ENCODE measurements around the gene TPCN1. TPM values are rescaled to one million over a fixed set of nuclear protein-coding genes. Genes with fewer than 3 reads are reported as not detected.
A peak's percentile ranks its signal among the peaks of the same experiment; 100 is the strongest.

TPCN1 gene
- total RNA-seq, 4 donors from 2014 or later: 15.5 to 48.8 (median 34.5) TPM

DNA sequence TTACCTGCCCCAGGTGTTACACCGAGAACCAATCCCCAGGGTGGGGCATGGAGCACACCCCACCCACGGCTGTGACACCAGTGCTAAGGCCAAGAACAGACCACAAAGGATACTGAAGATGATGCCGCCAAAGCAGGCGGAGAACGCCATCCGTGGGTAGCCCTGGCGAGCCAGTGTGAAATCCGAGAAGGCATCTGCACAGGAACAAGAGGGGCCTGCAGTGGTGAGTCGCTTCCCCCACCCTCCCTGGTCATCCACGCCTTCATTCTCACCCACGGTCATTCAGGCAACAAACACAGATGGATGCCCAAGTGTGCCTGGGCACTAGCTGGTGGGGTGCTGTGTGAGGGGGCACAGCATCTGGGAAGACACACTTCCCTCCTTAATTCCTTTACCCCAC lies 85.1 kb downstream of the TPCN1 start:
- Histone ChIP-seq H3K4me1 (no peaks in the 10 kb centered on the region), H3K36me3 (peaks cover 15 to 98% (median 24%) of the 10 kb centered on the region in 3 donors), H3K9me3 (no peaks in the 10 kb centered on the region), H3K27ac (no peak overlapping the region), H3K4me3 (no peak overlapping the region), H3K27me3 (no peaks in the 10 kb centered on the region)
- intact Hi-C loops (cut with DNase I): no loop called here
- 82 to 85% methylated on average over 4 to 5 of the region's 11 CpGs for WGBS, 2 donors
- no peak for DNase-seq
- no peak for TF ChIP-seq POLR2A (IDR thresholded peaks at IDR 0.05)
- TF ChIP-seq, protein P1, sequence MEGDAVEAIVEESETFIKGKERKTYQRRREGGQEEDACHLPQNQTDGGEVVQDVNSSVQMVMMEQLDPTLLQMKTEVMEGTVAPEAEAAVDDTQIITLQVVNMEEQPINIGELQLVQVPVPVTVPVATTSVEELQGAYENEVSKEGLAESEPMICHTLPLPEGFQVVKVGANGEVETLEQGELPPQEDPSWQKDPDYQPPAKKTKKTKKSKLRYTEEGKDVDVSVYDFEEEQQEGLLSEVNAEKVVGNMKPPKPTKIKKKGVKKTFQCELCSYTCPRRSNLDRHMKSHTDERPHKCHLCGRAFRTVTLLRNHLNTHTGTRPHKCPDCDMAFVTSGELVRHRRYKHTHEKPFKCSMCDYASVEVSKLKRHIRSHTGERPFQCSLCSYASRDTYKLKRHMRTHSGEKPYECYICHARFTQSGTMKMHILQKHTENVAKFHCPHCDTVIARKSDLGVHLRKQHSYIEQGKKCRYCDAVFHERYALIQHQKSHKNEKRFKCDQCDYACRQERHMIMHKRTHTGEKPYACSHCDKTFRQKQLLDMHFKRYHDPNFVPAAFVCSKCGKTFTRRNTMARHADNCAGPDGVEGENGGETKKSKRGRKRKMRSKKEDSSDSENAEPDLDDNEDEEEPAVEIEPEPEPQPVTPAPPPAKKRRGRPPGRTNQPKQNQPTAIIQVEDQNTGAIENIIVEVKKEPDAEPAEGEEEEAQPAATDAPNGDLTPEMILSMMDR (IDR thresholded peaks at IDR 0.05): no peak

DNA sequence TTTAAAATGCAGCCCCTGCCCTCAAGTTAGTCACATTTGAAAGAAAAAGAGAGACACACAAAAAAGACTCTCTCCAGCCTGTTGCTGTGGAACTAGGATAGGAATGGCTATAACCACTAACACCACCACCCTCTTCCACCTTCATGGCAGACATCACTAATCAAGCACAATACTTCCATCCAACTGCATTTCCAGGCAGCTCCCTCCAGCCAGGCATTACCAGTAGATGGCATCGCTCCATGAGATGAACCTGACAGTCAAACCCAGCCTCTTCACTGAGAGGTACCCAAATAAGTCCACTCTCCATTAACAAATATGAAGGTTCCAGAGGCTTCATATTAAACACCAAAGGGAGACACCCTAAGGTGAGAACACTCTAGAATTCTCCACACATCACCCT lies 89.2 kb downstream of the TPCN1 start:
- DNase-seq: no peak
- H3K9me3 ChIP-seq: no peaks in the 10 kb centered on the region
- H3K27ac ChIP-seq: no peak overlapping the region
- intact Hi-C loops (cut with DNase I): no loop called here
- H3K4me1 ChIP-seq: no peaks in the 10 kb centered on the region
- TF ChIP-seq POLR2A (IDR thresholded peaks at IDR 0.05): no peak
- TF ChIP-seq, protein P1 (IDR thresholded peaks at IDR 0.05): no peak
- peaks cover 7 to 100% (median 37%) of the 10 kb centered on the region in 3 donors for H3K36me3 ChIP-seq
- no peak overlapping the region for H3K4me3 ChIP-seq
- WGBS, 2 donors: 100% methylated on average over 1 of the region's 1 CpG
- no peaks in the 10 kb centered on the region for H3K27me3 ChIP-seq

DNA sequence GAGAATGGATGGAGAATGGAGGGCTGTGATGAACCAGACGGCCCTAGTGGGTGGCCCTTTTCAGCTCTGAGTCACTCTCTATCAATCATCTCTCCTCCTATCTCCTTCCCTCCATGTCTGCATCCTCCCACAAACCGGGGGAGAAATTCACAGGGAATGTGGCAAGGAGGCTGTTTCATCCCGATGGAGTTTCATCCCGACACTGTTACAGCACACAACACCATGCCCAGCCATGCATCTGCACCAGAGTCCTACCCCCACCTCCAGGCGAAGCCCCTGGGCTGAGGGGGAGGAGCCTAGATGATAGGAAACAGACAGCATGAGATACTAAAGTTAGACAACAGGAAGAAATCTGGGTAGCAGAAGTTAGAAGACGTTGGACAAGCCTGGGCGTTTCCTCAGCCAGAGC lies 92.9 kb downstream of the TPCN1 start:
- WGBS, 2 donors: 57 to 58% methylated on average over 4 to 5 of the region's 7 CpGs
- no peaks in the 10 kb centered on the region for H3K27me3 ChIP-seq
- DNase-seq: no peak
- H3K9me3 ChIP-seq: no peaks in the 10 kb centered on the region
- intact Hi-C loops (cut with DNase I): no loop called here
- no peak for TF ChIP-seq POLR2A (IDR thresholded peaks at IDR 0.05)
- TF ChIP-seq, protein P1 (IDR thresholded peaks at IDR 0.05): no peak
- peaks cover 11 to 100% (median 42%) of the 10 kb centered on the region in 3 donors for H3K36me3 ChIP-seq
- no peak overlapping the region for H3K27ac ChIP-seq
- no peak overlapping the region for H3K4me3 ChIP-seq
- no peaks in the 10 kb centered on the region for H3K4me1 ChIP-seq

DNA sequence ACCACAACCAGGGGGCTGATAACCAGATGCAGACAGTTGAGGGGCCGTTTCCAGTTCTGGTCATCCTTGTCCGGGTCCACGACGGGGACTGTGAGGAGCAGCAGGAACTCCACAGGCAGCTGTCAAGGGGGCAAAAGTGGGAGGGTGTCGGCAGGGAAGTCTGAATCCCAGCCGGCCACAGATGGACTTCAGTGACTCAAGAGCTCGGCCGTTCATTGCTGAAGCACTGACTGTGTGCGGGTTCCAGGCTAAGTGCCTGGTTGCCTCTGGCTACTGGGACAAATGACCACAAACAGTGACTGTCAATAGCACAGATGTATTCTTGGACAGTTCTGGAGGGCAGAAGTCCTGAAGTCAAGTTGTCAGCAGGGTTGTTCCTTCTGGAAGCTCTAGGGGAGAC lies 94.1 kb downstream of the TPCN1 start:
- H3K4me1 ChIP-seq: no peaks in the 10 kb centered on the region
- H3K27ac ChIP-seq: peak overlapping the region in 1 of 4 donors; percentile 9
- intact Hi-C loops (cut with DNase I): no loop called here
- WGBS, 2 donors: 89 to 93% methylated on average over 8 to 9 of the region's 9 CpGs
- no peak overlapping the region for H3K4me3 ChIP-seq
- no peaks in the 10 kb centered on the region for H3K9me3 ChIP-seq
- no peak for DNase-seq
- no peaks in the 10 kb centered on the region for H3K27me3 ChIP-seq
- peaks cover 11 to 100% (median 36%) of the 10 kb centered on the region in 3 donors for H3K36me3 ChIP-seq
- TF ChIP-seq, protein P1 (IDR thresholded peaks at IDR 0.05): no peak
- no peak for TF ChIP-seq POLR2A (IDR thresholded peaks at IDR 0.05)

DNA sequence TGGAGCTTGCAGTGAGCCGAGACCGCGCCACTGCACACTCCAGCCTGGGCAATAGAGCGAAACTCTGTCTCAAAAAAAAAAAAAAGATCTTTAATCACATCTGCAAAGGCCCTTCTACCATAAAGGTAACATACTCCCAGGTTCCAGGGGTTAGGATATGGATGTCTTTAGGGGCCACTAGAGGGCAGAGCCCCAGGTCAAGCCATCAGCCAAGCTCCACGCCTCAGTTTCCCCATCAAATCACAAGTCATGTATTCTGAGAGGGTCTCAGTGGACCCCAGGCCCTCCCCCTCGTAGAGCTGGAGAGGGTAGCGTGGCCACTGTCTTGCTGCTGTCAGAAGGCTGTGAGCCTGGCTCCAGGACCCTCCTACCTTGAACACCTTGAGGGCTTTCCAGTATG lies 94.9 kb downstream of the TPCN1 start:
- Histone ChIP-seq H3K4me1 (no peaks in the 10 kb centered on the region), H3K4me3 (no peak overlapping the region), H3K27me3 (no peaks in the 10 kb centered on the region), H3K27ac (no peak overlapping the region), H3K9me3 (no peaks in the 10 kb centered on the region), H3K36me3 (peaks cover 13 to 100% (median 36%) of the 10 kb centered on the region in 3 donors)
- intact Hi-C loops (cut with DNase I): no loop called here
- no peak for DNase-seq
- 97 to 100% methylated on average over 1 to 6 of the region's 7 CpGs for WGBS, 2 donors
- TF ChIP-seq, protein P1 (IDR thresholded peaks at IDR 0.05): no peak
- no peak for TF ChIP-seq POLR2A (IDR thresholded peaks at IDR 0.05)
